Osteoblast (primary cell): Measurements from ENCODE around the gene INO80B. TPM values are rescaled to one million over a fixed set of nuclear protein-coding genes. Genes with fewer than 3 reads are reported as not detected.

Source experiments
- DNase-seq: peaks from one replicate; pipeline ENCODE4 v3.0.0; 2011; ENCODE audit warnings: low spot score, mixed read lengths; ENCODE audit not compliant: insufficient read length; ENCODE audit errors: missing footprints
- H2AFZ ChIP-seq: 2 replicates; pipeline ENCODE4 v1.6.0; 2011; ENCODE audit warnings: mild to moderate bottlenecking, low read length
- H3K27ac ChIP-seq: 2 replicates; pipeline ENCODE4 v1.5.1; 2011; ENCODE audit warnings: mild to moderate bottlenecking, low read depth, low read length, moderate library complexity
- H3K27me3 ChIP-seq: 2 replicates; pipeline ENCODE4 v1.6.0; 2012; ENCODE audit warnings: mild to moderate bottlenecking, control low read depth, inconsistent platforms, low read length, moderate library complexity; ENCODE audit not compliant: insufficient read depth
- H3K36me3 ChIP-seq: 2 replicates; pipeline ENCODE4 v1.5.1; 2011; ENCODE audit warnings: mild to moderate bottlenecking, low read length, control low read depth, moderate library complexity; ENCODE audit not compliant: insufficient read depth
- H3K4me1 ChIP-seq: 2 replicates; pipeline ENCODE4 v1.5.1; 2011; ENCODE audit warnings: mild to moderate bottlenecking, low read length, control low read depth, moderate library complexity; ENCODE audit not compliant: insufficient read depth
- H3K4me2 ChIP-seq: 2 replicates; pipeline ENCODE4 v1.6.0; 2011; ENCODE audit warnings: mild to moderate bottlenecking, low read length; ENCODE audit not compliant: insufficient read depth
- H3K4me3 ChIP-seq: fragments of 200-600 bp; sonication (generic); 3 replicates; pipeline ENCODE4 v1.5.1; 2012; ENCODE audit warnings: mild to moderate bottlenecking, low read length, inconsistent platforms; ENCODE audit not compliant: insufficient read depth
- H3K79me2 ChIP-seq: 2 replicates; pipeline ENCODE4 v1.6.0; 2012; ENCODE audit warnings: mild to moderate bottlenecking, low read length, control low read depth, inconsistent platforms; ENCODE audit not compliant: insufficient read depth
- H3K9me3 ChIP-seq: 2 replicates; pipeline ENCODE4 v1.5.1; 2011; ENCODE audit warnings: low read depth, low read length, control low read depth
- H4K20me1 ChIP-seq: 2 replicates; pipeline ENCODE4 v1.6.0; 2012; ENCODE audit warnings: mild to moderate bottlenecking, low read length, control low read depth; ENCODE audit not compliant: insufficient read depth
- total RNA-seq: library from RNA; depleted of rRNA; stranded (reverse); fragments of >200 nt; gene quantifications from 2 replicates; pipeline ENCODE4 v1.2.3, GENCODE V29; 2012
- TF ChIP-seq, protein P1 (sequence below): IDR thresholded peaks from 2 replicates; pipeline ENCODE4 v1.5.1; 2011; ENCODE audit warnings: mild to moderate bottlenecking, low read depth, low read length, moderate library complexity; ENCODE audit errors: extremely low read depth

Gene INO80B
- total RNA-seq = 11.8 and 15.9 TPM in 2 replicates

GRCh38 chr2:74454654-74455511, at the start of gene INO80B:
Gene INO80B (plus strand): TSS chr2:74455087. CDS start chr2:74455117, 30 bp downstream.
- Histone ChIP-seq H3K4me2 (peak within 1 kb of the TSS; percentile 83), H3K27me3 (peaks cover 6% of the 10 kb centered on the region), H3K4me1 (peaks cover 24% of the 10 kb centered on the region), H3K9me3 (no peaks in the 10 kb centered on the region), H4K20me1 (no peaks in the 10 kb centered on the region), H3K79me2 (peaks cover 23% of the 10 kb centered on the region), H2AFZ (peak within 1 kb of the TSS; percentile 84), H3K36me3 (no peaks in the 10 kb centered on the region), H3K27ac (peak within 1 kb of the TSS; percentile 53), H3K4me3 (peak within 1 kb of the TSS; percentile 81)
- TF ChIP-seq, protein P1, sequence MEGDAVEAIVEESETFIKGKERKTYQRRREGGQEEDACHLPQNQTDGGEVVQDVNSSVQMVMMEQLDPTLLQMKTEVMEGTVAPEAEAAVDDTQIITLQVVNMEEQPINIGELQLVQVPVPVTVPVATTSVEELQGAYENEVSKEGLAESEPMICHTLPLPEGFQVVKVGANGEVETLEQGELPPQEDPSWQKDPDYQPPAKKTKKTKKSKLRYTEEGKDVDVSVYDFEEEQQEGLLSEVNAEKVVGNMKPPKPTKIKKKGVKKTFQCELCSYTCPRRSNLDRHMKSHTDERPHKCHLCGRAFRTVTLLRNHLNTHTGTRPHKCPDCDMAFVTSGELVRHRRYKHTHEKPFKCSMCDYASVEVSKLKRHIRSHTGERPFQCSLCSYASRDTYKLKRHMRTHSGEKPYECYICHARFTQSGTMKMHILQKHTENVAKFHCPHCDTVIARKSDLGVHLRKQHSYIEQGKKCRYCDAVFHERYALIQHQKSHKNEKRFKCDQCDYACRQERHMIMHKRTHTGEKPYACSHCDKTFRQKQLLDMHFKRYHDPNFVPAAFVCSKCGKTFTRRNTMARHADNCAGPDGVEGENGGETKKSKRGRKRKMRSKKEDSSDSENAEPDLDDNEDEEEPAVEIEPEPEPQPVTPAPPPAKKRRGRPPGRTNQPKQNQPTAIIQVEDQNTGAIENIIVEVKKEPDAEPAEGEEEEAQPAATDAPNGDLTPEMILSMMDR = no peak
- DNase-seq = peak; percentile 96

DNA sequence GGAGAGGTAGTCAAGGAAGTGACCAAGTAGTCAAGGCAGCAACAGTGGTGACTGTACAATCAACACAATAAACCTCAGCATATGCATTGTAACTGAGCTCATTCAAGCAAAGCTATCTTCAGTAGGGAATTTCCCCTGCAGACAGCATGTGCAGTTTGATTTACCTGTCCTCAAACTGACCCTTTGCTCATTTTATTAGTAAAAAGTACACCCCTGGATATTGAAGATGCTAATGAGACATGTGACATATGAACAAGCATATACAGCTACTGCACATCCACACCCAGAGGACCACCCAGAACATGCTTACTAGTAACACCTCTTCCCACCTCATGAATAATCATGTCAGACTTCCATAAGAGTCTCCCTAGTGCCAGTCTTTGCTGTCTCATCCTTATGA, 48.9 kb upstream of the INO80B start:
- Histone ChIP-seq H3K36me3 (no peaks in the 10 kb centered on the region), H3K4me1 (peaks cover 6% of the 10 kb centered on the region), H2AFZ (no peak overlapping the region), H3K27ac (no peak overlapping the region), H3K4me3 (no peak overlapping the region), H3K79me2 (no peaks in the 10 kb centered on the region), H3K27me3 (no peaks in the 10 kb centered on the region), H3K9me3 (no peaks in the 10 kb centered on the region), H4K20me1 (no peaks in the 10 kb centered on the region), H3K4me2 (no peak overlapping the region)
- TF ChIP-seq, protein P1 = no peak
- DNase-seq = no peak

DNA sequence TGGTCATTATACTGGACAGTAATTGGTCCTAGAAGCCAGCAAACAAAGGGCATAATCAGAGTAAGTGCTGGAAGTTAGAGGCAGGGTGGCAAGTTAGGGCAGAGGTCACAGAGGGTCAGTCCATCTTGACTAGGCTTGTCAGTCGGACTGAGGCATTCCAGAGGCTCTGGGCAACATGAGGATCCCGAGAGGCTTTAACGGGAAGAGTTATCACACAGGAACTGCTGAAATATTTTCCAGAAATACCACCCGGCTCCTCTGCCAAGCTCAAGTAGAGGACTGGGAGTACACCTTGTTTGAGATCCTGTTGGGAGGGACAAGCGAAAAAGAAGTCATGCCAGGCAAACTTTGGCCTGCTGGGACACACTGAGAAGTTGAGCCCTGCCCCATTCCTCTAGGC, 47.2 kb upstream of the INO80B start:
- TF ChIP-seq, protein P1 = no peak
- peak; percentile 3 for DNase-seq
- Histone ChIP-seq H2AFZ (no peak overlapping the region), H3K4me3 (no peak overlapping the region), H3K4me2 (no peak overlapping the region), H3K27ac (no peak overlapping the region), H4K20me1 (no peaks in the 10 kb centered on the region), H3K79me2 (no peaks in the 10 kb centered on the region), H3K27me3 (no peaks in the 10 kb centered on the region), H3K36me3 (no peaks in the 10 kb centered on the region), H3K4me1 (peaks cover 6% of the 10 kb centered on the region), H3K9me3 (no peaks in the 10 kb centered on the region)

DNA sequence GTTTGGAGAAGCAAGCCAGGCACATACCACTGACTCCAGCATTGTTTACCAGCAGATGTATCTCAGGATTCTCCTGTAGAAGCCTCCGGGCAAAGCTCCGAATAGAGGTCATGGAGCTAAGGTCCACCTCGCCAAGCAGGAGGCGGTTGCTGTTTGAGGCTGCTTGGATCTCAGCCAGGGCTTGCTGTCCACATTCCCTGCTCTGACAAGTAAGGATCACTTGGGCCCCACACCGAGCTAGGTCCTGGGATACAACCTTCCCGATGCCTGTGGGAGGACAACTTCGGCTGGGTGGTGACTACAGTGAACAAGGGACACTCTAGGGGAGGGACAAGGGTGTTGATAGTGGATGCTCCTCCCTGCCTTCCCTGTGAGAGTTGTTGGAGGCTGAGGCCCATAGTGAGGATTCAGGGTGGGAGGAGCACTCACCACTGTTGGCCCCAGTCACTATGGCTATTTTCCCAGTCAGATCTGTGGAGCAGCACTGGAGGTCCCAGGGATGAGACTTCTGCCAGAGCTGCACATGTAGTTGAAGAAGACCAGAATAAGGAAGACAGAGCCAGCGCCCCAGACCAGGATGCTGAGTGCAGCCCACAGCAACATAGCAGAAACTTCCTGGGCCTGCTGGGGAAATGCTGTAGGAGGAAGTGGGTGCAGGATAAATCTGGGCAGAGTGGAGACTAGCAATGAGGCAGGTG, 41.7 kb upstream of the INO80B start:
- Histone ChIP-seq H3K4me2 (no peak overlapping the region), H3K4me1 (peaks cover 15% of the 10 kb centered on the region), H3K27ac (no peak overlapping the region), H3K79me2 (no peaks in the 10 kb centered on the region), H2AFZ (no peak overlapping the region), H3K36me3 (no peaks in the 10 kb centered on the region), H4K20me1 (no peaks in the 10 kb centered on the region), H3K27me3 (no peaks in the 10 kb centered on the region), H3K4me3 (no peak overlapping the region), H3K9me3 (no peaks in the 10 kb centered on the region)
- TF ChIP-seq, protein P1 = no peak
- DNase-seq = peak; percentile 77
